ENCODE measurements around the gene OR2M3. TPM values are rescaled to one million over a fixed set of nuclear protein-coding genes. Genes with fewer than 3 reads are reported as not detected.

OR2M3 gene
- total RNA-seq, 1 experiment from 2014 or later, result not detected

Other genes with a start within 250 kb of the OR2M3 start
- gene OR2L8, start 248.4 kb upstream of the OR2M3 start, total RNA-seq (2021; ENCODE audit: unreplicated experiment), result not detected
- not detected for gene OR2AK2, start 232.0 kb upstream of the OR2M3 start, total RNA-seq (2021; ENCODE audit: unreplicated experiment)
- not detected for gene OR2L5, start 183.6 kb upstream of the OR2M3 start, total RNA-seq (2021; ENCODE audit: unreplicated experiment)
- not detected for gene OR2L2, start 167.2 kb upstream of the OR2M3 start, total RNA-seq (2021; ENCODE audit: unreplicated experiment)
- gene OR2L3, start 150.4 kb upstream of the OR2M3 start, total RNA-seq (2021; ENCODE audit: unreplicated experiment), result not detected
- gene OR2L13, start 102.1 kb upstream of the OR2M3 start, total RNA-seq (2021; ENCODE audit: unreplicated experiment), result not detected
- not detected for gene OR2M5, start 52.1 kb upstream of the OR2M3 start, total RNA-seq (2021; ENCODE audit: unreplicated experiment)
- not detected for gene OR2M2, start 22.4 kb upstream of the OR2M3 start, total RNA-seq (2021; ENCODE audit: unreplicated experiment)
- not detected for gene OR2M4, start 34.2 kb downstream of the OR2M3 start, total RNA-seq (2021; ENCODE audit: unreplicated experiment)
- not detected for gene OR2T33, start 80.7 kb downstream of the OR2M3 start, total RNA-seq (2021; ENCODE audit: unreplicated experiment)
- not detected for gene OR2T12, start 106.2 kb downstream of the OR2M3 start, total RNA-seq (2021; ENCODE audit: unreplicated experiment)
- not detected for gene OR2M7, start 127.3 kb downstream of the OR2M3 start, total RNA-seq (2021; ENCODE audit: unreplicated experiment)
- not detected for gene OR14C36, start 151.5 kb downstream of the OR2M3 start, total RNA-seq (2021; ENCODE audit: unreplicated experiment)
- gene OR2T4, start 164.4 kb downstream of the OR2M3 start, total RNA-seq (2021; ENCODE audit: unreplicated experiment), result not detected
- gene OR2T6, start 178.5 kb downstream of the OR2M3 start, total RNA-seq (2021; ENCODE audit: unreplicated experiment), result not detected
- gene OR2T1, start 205.8 kb downstream of the OR2M3 start, total RNA-seq (2021; ENCODE audit: unreplicated experiment), result not detected
- not detected for gene OR2T2, start 248.4 kb downstream of the OR2M3 start, total RNA-seq (2021; ENCODE audit: unreplicated experiment)

Measured in HCT116 (cell line).